ENCODE measurements around the gene FARP1. TPM values are rescaled to one million over a fixed set of nuclear protein-coding genes. Genes with fewer than 3 reads are reported as not detected.

FARP1 gene
- total and polyA plus RNA-seq, 2 of the 13 experiments (the other 11 are each of a cell fraction or from before 2014, with no cell fraction given): 70.6 to 126 TPM

DNA sequence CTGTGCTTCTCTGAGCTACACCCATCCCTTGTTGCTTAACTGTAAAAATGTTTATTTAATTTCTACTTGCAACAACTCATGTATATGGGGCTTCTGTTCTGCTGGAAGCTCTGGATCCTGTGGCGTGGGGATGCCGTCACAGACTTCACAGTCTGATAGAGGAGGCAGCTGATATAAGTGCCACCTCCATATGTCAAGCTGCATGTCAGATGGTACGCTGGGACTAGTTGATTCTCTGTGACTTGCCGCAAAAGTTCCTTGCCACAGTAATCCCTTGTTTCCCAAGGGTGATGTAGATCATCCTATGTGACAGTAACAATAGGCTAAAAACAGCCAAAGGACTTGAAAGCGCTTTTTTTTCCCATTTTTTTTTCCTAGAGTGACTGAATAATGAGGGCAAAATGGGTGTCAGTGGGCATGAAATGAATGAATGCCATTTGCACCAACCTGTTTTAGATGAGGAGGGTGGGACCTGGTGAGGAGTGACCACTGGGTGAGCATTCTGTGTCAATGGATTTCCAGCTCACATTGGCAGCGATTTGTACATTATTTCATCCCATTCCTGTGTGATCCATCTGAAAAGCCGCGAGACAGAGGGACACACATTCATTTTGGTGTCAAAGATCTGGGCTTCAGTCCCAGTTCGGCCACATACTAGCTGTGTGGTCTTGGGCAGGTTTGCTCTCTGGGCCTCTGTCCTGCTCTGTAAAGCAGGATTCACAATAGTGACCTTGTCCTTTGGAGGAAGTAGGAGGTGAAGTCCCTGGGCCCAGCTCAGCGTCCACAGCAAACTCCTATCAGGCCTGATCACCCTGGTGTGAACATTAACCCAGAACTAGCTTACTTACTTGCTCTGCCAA is 123.0 kb downstream of the FARP1 start (continued):
- TF ChIP-seq NCOA1 (CRISPR knock-in tag; IDR thresholded peaks at IDR 0.05) (no peak), SIX1 (CRISPR knock-in tag; IDR thresholded peaks at IDR 0.05; ENCODE audit: borderline replicate concordance) (peak; percentile 52; the same call in 1 of the 2 replicates), SAP130 (CRISPR knock-in tag; IDR thresholded peaks at IDR 0.05; ENCODE audit: low read depth) (peak; percentile 91), NR2F2 (IDR thresholded peaks at IDR 0.05; ENCODE audit: borderline replicate concordance, low read depth) (no peak), IRX3 (CRISPR knock-in tag; IDR thresholded peaks at IDR 0.05; ENCODE audit: borderline replicate concordance, low read depth) (no peak), PHF20 (CRISPR knock-in tag; IDR thresholded peaks at IDR 0.05) (no peak), ZNF781 (CRISPR knock-in tag; IDR thresholded peaks at IDR 0.05; ENCODE audit: borderline replicate concordance, not compliant biosample characterization) (no peak), MIXL1 (CRISPR knock-in tag; IDR thresholded peaks at IDR 0.05) (peak; percentile 71), MIER2 (CRISPR knock-in tag; IDR thresholded peaks at IDR 0.05) (no peak; the same call in 1 of the 2 replicates), FOXP1 (IDR thresholded peaks at IDR 0.05) (no peak), FOXP1 (CRISPR knock-in tag; IDR thresholded peaks at IDR 0.05) (peak; percentile 64; the same call in 1 of the 2 replicates), ZNF552 (CRISPR knock-in tag; IDR thresholded peaks at IDR 0.05; ENCODE audit: borderline replicate concordance) (no peak), NFYC (CRISPR knock-in tag; IDR thresholded peaks at IDR 0.05) (no peak), ZBTB42 (CRISPR knock-in tag; IDR thresholded peaks at IDR 0.05) (no peak), SYNCRIP (IDR thresholded peaks at IDR 0.05; ENCODE audit: insufficient read depth, low read depth, low read length) (no peak), ZNF33B (CRISPR knock-in tag; IDR thresholded peaks at IDR 0.05) (no peak), NR3C1 (CRISPR knock-in tag; IDR thresholded peaks at IDR 0.05) (no peak), ZNF432 (CRISPR knock-in tag; IDR thresholded peaks at IDR 0.05; ENCODE audit: borderline replicate concordance) (no peak), ADNP (CRISPR knock-in tag; IDR thresholded peaks at IDR 0.05) (no peak), GFI1 (CRISPR knock-in tag; IDR thresholded peaks at IDR 0.05; ENCODE audit: borderline replicate concordance) (peak; percentile 45; the same call in 1 of the 2 replicates), SNAPC2 (CRISPR knock-in tag; IDR thresholded peaks at IDR 0.05) (no peak)
- TF ChIP-seq, protein P1, sequence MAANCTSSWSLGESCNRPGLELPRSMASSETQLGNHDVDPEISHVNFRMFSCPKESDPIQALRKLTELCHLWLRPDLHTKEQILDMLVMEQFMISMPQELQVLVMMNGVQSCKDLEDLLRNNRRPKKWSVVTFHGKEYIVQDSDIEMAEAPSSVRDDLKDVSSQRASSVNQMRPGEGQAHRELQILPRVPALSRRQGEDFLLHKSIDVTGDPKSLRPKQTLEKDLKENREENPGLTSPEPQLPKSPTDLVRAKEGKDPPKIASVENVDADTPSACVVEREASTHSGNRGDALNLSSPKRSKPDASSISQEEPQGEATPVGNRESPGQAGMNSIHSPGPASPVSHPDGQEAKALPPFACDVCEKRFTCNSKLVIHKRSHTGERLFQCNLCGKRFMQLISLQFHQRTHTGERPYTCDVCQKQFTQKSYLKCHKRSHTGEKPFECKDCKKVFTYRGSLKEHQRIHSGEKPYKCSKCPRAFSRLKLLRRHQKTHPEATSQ (CRISPR knock-in tag; IDR thresholded peaks at IDR 0.05; ENCODE audit: borderline replicate concordance): no peak
- TF ChIP-seq, protein P2, sequence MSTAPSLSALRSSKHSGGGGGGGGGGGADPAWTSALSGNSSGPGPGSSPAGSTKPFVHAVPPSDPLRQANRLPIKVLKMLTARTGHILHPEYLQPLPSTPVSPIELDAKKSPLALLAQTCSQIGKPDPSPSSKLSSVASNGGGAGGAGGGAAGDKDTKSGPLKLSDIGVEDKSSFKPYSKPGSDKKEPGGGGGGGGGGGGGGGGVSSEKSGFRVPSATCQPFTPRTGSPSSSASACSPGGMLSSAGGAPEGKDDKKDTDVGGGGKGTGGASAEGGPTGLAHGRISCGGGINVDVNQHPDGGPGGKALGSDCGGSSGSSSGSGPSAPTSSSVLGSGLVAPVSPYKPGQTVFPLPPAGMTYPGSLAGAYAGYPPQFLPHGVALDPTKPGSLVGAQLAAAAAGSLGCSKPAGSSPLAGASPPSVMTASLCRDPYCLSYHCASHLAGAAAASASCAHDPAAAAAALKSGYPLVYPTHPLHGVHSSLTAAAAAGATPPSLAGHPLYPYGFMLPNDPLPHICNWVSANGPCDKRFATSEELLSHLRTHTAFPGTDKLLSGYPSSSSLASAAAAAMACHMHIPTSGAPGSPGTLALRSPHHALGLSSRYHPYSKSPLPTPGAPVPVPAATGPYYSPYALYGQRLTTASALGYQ (CRISPR knock-in tag; IDR thresholded peaks at IDR 0.05): 0 out of 2 replicates have a peak, but pooled peaks have one; percentile 65
- TF ChIP-seq, protein P3, sequence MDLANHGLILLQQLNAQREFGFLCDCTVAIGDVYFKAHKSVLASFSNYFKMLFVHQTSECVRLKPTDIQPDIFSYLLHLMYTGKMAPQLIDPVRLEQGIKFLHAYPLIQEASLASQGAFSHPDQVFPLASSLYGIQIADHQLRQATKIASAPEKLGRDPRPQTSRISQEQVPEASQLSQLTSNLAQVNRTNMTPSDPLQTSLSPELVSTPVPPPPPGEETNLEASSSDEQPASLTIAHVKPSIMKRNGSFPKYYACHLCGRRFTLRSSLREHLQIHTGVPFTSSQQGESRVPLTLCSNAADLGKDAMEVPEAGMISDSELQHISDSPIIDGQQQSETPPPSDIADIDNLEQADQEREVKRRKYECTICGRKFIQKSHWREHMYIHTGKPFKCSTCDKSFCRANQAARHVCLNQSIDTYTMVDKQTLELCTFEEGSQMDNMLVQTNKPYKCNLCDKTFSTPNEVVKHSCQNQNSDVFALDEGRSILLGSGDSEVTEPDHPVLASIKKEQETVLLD (CRISPR knock-in tag; IDR thresholded peaks at IDR 0.05; ENCODE audit: low read depth): no peak
- TF ChIP-seq, protein P4, sequence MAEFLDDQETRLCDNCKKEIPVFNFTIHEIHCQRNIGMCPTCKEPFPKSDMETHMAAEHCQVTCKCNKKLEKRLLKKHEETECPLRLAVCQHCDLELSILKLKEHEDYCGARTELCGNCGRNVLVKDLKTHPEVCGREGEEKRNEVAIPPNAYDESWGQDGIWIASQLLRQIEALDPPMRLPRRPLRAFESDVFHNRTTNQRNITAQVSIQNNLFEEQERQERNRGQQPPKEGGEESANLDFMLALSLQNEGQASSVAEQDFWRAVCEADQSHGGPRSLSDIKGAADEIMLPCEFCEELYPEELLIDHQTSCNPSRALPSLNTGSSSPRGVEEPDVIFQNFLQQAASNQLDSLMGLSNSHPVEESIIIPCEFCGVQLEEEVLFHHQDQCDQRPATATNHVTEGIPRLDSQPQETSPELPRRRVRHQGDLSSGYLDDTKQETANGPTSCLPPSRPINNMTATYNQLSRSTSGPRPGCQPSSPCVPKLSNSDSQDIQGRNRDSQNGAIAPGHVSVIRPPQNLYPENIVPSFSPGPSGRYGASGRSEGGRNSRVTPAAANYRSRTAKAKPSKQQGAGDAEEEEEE (CRISPR knock-in tag; IDR thresholded peaks at IDR 0.05; ENCODE audit: borderline replicate concordance): no peak

Data from HepG2 (cell line).